PFSK-1 (cell line): ENCODE measurements around the gene CMTM4. TPM values are rescaled to one million over a fixed set of nuclear protein-coding genes. Genes with fewer than 3 reads are reported as not detected.

Experiments
- FOXP2 ChIP-seq: optimal IDR thresholded peaks from 2 replicates; pipeline ENCODE3; 2011; ENCODE audit warnings: borderline replicate concordance, control low read depth, inconsistent platforms; ENCODE audit not compliant: insufficient read depth; ENCODE audit errors: extremely low read length, extremely low read depth
- POLR2AphosphoS5 ChIP-seq: IDR thresholded peaks from 2 replicates; pipeline ENCODE4 v1.6.1; 2012; ENCODE audit warnings: low read depth, mild to moderate bottlenecking, control low read depth, low read length, moderate library complexity
- SIN3A ChIP-seq: IDR thresholded peaks from 2 replicates; pipeline ENCODE4 v1.6.1; 2012; ENCODE audit warnings: mild to moderate bottlenecking, low read length, moderate library complexity, borderline replicate concordance; ENCODE audit not compliant: insufficient read depth
- TAF1 ChIP-seq: IDR thresholded peaks from 2 replicates; pipeline ENCODE4 v1.6.1; 2012; ENCODE audit warnings: low read length, control low read depth, borderline replicate concordance; ENCODE audit not compliant: insufficient read depth
- polyA plus RNA-seq: library from polyadenylated mRNA; unstranded; fragments of >200 nt; gene quantifications from one replicate; pipeline ENCODE4 v1.2.1, GENCODE V29; 2012; ENCODE audit warnings: low read depth, missing spikeins; ENCODE audit not compliant: insufficient read length
- TF ChIP-seq, protein P1 (sequence below), 2 experiments: IDR thresholded peaks; 2 replicates each; pipeline versions ENCODE4 v1.6.1 to v1.8.0; 2011 to 2012; ENCODE audit warnings: low read depth in 2 of 2, low read length in 2 of 2, control low read depth in 1 of 2, inconsistent platforms in 1 of 2, mild to moderate bottlenecking in 1 of 2, moderate library complexity in 1 of 2; ENCODE audit not compliant: insufficient read depth in 1 of 2

Gene CMTM4
- 19.9 TPM for polyA plus RNA-seq

DNA sequence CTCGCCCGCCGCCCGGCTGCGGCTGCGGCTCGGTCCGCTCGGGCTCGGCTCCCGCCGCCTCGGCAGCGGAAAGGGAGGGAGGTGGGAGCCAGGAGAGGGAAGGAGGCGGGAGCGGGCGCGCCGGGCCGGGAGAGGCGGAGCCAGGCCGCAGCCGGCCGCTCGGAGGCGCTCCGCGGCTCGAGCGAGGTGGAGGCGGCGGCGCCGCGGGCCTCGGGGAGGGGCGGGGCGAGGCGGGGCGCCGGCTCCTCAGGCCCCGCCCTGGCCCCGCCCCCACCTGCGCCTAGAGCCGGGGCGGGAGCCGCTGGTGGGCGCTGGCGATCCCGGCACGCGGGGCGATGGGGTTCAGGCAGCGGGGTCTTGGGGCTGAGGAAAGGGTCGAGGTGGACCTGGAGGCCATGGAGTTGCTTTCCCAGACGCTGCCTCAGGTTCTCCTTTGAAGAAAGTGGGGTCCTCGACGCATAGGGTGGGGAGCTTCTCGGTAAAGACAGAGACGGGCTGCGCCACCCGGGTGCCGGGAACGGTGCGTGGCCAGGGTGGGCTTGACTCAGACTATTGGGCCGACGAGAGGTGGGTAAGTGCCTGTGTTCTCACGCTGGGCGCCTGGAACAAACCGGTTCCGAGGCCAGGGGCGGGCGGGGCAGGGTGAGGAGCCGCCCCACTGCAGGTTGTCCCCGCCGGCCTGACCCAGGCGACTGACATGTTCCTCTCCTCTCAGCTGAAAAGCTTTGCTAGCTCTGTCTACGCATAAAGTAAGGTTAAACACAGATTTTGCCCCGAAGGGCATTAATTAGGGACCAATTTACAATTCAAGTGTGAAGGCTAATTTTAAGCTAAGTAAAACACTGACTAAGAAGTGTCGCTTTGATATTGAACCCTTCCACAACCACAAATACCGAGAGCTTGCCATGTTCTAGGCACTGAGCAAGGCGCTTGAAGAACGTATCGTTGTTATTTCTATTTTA, at the start of gene CMTM4:
TSS of gene CMTM4 (minus strand) at position 75 of the 962 bp plus-strand sequence. CDS start 218 bp downstream, outside the sequence.
- TF ChIP-seq, protein P1, sequence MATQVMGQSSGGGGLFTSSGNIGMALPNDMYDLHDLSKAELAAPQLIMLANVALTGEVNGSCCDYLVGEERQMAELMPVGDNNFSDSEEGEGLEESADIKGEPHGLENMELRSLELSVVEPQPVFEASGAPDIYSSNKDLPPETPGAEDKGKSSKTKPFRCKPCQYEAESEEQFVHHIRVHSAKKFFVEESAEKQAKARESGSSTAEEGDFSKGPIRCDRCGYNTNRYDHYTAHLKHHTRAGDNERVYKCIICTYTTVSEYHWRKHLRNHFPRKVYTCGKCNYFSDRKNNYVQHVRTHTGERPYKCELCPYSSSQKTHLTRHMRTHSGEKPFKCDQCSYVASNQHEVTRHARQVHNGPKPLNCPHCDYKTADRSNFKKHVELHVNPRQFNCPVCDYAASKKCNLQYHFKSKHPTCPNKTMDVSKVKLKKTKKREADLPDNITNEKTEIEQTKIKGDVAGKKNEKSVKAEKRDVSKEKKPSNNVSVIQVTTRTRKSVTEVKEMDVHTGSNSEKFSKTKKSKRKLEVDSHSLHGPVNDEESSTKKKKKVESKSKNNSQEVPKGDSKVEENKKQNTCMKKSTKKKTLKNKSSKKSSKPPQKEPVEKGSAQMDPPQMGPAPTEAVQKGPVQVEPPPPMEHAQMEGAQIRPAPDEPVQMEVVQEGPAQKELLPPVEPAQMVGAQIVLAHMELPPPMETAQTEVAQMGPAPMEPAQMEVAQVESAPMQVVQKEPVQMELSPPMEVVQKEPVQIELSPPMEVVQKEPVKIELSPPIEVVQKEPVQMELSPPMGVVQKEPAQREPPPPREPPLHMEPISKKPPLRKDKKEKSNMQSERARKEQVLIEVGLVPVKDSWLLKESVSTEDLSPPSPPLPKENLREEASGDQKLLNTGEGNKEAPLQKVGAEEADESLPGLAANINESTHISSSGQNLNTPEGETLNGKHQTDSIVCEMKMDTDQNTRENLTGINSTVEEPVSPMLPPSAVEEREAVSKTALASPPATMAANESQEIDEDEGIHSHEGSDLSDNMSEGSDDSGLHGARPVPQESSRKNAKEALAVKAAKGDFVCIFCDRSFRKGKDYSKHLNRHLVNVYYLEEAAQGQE (IDR thresholded peaks at IDR 0.05; ENCODE audit: insufficient read depth in 1 of 2, low read depth in 2 of 2, low read length in 2 of 2) = no peak
- no peak for TF ChIP-seq FOXP2
- TF ChIP-seq SIN3A = no peak
- TF ChIP-seq POLR2AphosphoS5 = no peak
- TF ChIP-seq TAF1 = no peak

DNA sequence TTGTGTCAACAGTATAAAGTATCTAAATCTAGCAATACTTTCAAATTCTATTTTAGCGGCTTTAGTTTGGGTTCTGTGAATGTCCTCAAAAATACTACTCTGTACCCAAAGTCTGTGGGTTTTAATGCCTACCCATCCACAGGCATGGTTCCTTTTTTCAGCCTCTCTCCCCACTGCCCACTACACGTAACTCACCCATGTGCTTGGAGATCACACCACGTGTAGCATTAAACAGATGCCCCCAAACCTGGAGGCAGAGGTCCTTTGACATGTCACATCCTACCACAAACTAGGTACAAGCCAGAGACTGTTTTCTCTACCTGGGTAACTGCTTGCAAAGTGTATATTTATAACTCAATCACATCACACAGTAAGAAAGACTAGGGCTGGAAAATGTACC, 49.5 kb upstream of the CMTM4 start:
- TF ChIP-seq, protein P1 (IDR thresholded peaks at IDR 0.05; ENCODE audit: insufficient read depth in 1 of 2, low read depth in 2 of 2, low read length in 2 of 2) = no peak
- no peak for TF ChIP-seq FOXP2

DNA sequence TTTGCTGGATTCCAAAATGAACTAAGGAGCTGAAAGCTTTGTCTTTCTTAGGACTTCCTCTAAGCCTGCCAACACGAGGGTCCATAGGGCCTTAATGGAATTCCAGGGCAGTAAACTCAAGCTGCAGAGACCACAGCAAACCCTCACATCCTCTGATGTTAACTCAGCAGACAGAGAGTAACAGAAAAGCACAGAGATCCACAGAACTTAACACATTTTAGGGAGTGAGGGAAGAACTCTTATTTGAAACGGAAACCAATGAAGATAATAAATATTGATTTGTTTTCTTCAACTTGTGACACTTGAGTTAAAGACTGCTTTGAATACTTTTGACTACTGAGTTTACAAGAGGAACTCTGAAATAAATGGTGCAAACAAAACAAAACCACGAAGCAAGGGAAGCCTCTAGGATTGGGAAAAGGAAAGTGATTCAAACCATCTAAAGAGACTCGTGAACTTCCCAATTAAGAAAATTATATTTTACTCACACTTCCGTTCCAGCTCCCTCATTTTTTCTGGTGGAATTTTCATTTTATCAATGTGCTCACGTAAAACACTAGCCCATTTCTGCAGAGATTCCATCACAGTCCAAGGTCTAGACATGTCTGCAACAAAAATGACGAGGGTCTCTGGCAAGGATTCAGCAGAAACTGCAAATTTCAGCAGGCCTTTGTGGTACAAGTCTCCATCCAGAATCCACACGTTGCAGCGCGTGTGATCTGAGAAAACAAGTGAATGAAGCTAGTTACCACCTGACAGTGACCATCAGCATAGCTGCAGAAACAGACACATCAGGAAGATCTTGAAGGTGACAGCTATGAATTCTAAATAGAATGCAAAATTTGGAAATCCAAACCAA, 45.6 kb upstream of the CMTM4 start:
- TF ChIP-seq FOXP2 = no peak
- TF ChIP-seq SIN3A = no peak
- TF ChIP-seq TAF1 = no peak
- TF ChIP-seq, protein P1 (IDR thresholded peaks at IDR 0.05; ENCODE audit: insufficient read depth in 1 of 2, low read depth in 2 of 2, low read length in 2 of 2) = no peak
- no peak for TF ChIP-seq POLR2AphosphoS5

DNA sequence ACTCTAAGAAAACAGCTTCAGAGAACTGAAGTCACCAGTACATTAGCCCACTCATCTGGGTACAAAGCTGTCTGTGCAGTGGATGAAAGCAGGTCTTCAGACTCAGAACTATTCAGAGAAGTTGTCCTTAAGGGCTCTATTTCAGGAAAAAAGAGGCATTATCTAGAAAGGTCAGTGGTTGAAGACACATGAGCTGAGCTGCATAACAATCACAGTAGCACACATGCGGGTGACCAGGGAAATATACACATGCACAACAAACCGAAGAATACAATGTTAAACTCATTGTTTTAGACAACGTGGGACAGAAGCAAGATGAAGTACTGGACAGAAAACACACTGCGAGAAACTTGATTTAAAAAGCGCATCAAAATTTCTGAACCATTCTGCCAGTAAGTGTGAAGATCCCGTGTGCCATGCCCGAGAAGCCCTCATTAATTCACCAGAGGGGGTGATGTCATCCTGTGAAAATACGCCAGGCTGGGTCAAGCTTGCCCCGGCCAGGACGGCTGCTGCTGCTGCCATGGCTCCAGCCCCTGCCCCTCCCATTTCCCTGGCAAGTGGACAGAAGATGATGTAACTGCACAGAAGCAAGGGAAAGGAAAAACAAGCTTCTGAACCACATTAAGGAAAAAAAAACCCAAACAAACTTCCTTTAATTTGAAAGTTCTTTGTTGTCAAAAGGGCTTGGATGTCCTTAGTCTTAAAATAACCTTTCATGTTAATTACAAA, 44.8 kb upstream of the CMTM4 start:
- TF ChIP-seq FOXP2 (no peak), POLR2AphosphoS5 (no peak), SIN3A (no peak), TAF1 (no peak)
- TF ChIP-seq, protein P1 (IDR thresholded peaks at IDR 0.05; ENCODE audit: insufficient read depth in 1 of 2, low read depth in 2 of 2, low read length in 2 of 2) = no peak
